Measurements from ENCODE around the gene SACM1L. TPM values are rescaled to one million over a fixed set of nuclear protein-coding genes. Genes with fewer than 3 reads are reported as not detected.

SACM1L gene
- total and polyA plus RNA-seq, 4 donors: 12.2 to 35.5 (median 20.5) TPM

- WGBS: 39% methylated on average over 4 of the region's 4 CpGs
- Histone ChIP-seq H3K9ac (ENCODE audit: low read depth in 1 of 2, low read length in 2 of 2) (peak overlapping the region in 1 of 2 donors; percentile 80), H3K36me3 (ENCODE audit: control insufficient read depth in 4 of 4, insufficient read depth in 3 of 4, low read depth in 1 of 4, low read length in 3 of 4) (no peaks in the 10 kb centered on the region), H3K9me3 (ENCODE audit: control insufficient read depth in 4 of 4, low read length in 3 of 4) (no peaks in the 10 kb centered on the region), H3K4me1 (ENCODE audit: control insufficient read depth in 4 of 4, insufficient read depth in 4 of 4, low read length in 3 of 4) (peaks cover 0 to 44% (median 21%) of the 10 kb centered on the region in 4 donors), H3K27ac (ENCODE audit: low read depth in 1 of 2, low read length in 2 of 2) (no peak overlapping the region), H3K27me3 (ENCODE audit: control insufficient read depth in 4 of 4, insufficient read depth in 4 of 4, low read length in 3 of 4) (no peaks in the 10 kb centered on the region), H3K4me3 (ENCODE audit: low read depth in 1 of 3, low read length in 3 of 3) (no peak overlapping the region)
- TF ChIP-seq FOXA2 (IDR thresholded peaks at IDR 0.05) (no peak), RAD21 (IDR thresholded peaks at IDR 0.05) (no peak), REST (IDR thresholded peaks at IDR 0.05) (no peak), JUND (IDR thresholded peaks at IDR 0.05) (no peak), ATF3 (IDR thresholded peaks at IDR 0.05) (no peak), MAX (IDR thresholded peaks at IDR 0.05) (no peak), HNF4A (conservative IDR thresholded peaks at IDR 0.05) (no peak), YY1 (IDR thresholded peaks at IDR 0.05) (no peak), CTCF (IDR thresholded peaks at IDR 0.05; ENCODE audit: low read depth, low read length, missing input control) (no peak), EGR1 (IDR thresholded peaks at IDR 0.05; ENCODE audit: low read depth in 2 of 2) (no peak), TAF1 (conservative IDR thresholded peaks at IDR 0.05) (no peak), SP1 (IDR thresholded peaks at IDR 0.05) (no peak)
- DNase-seq (ENCODE audit: low spot score): no peak
These were observed 1.4 kb upstream of the SACM1L start for GRCh38 chr3:45687828-45688193.

- 3% methylated on average over 35 of the region's 35 CpGs for WGBS
These were observed 858 bp upstream of the SACM1L start for GRCh38 chr3:45688194-45688881.

More at GRCh38 chr3:45688194-45688881, 858 bp upstream of the SACM1L start:
- peak overlapping the region; percentile 70 to 76 (median 70) for H3K4me3 ChIP-seq (ENCODE audit: low read depth in 1 of 3, low read length in 3 of 3)
- no peaks in the 10 kb centered on the region for H3K27me3 ChIP-seq (ENCODE audit: control insufficient read depth in 4 of 4, insufficient read depth in 4 of 4, low read length in 3 of 4)
- no peaks in the 10 kb centered on the region for H3K36me3 ChIP-seq (ENCODE audit: control insufficient read depth in 4 of 4, insufficient read depth in 3 of 4, low read depth in 1 of 4, low read length in 3 of 4)
- TF ChIP-seq HNF4A (conservative IDR thresholded peaks at IDR 0.05) (no peak), SP1 (IDR thresholded peaks at IDR 0.05) (no peak), FOXA1 (IDR thresholded peaks at IDR 0.05) (no peak), JUND (IDR thresholded peaks at IDR 0.05) (peak in 1 of 2 donors; percentile 77), YY1 (IDR thresholded peaks at IDR 0.05) (no peak), RAD21 (IDR thresholded peaks at IDR 0.05) (no peak), HNF4G (IDR thresholded peaks at IDR 0.05) (no peak)
- H3K4me1 ChIP-seq (ENCODE audit: control insufficient read depth in 4 of 4, insufficient read depth in 4 of 4, low read length in 3 of 4): peaks cover 0 to 49% (median 21%) of the 10 kb centered on the region in 4 donors
- no peaks in the 10 kb centered on the region for H3K9me3 ChIP-seq (ENCODE audit: control insufficient read depth in 4 of 4, low read length in 3 of 4)
- peak; percentile 55 for DNase-seq (ENCODE audit: low spot score)
- peak overlapping the region; percentile 15 to 80 for H3K9ac ChIP-seq (ENCODE audit: low read depth in 1 of 2, low read length in 2 of 2)
- peak overlapping the region; percentile 61 to 88 for H3K27ac ChIP-seq (ENCODE audit: low read depth in 1 of 2, low read length in 2 of 2)

Measured in liver (tissue), 9 donors.